ENCODE results near the gene ANKRD11. TPM values are rescaled to one million over a fixed set of nuclear protein-coding genes. Genes with fewer than 3 reads are reported as not detected.
"Not testable (repeated sequence)": the region's sequence is repeated elsewhere in the genome, so short reads cannot be mapped to it uniquely, and the experiment has no call there.

The ANKRD11 gene
- total RNA-seq, 4 donors from 2014 or later, result 75.6 to 183 (median 108) TPM

- intact Hi-C loops (cut with DNase I; ENCODE audit: low total_unique reads), result no loop called here
- WGBS, 2 donors, result 91 to 93% methylated on average over 6 of the region's 6 CpGs
- H3K4me3 ChIP-seq (ENCODE audit: low read depth, poor library complexity, severe bottlenecking), result no peak overlapping the region
- TF ChIP-seq POLR2A (IDR thresholded peaks at IDR 0.05) (no peak), CTCF (IDR thresholded peaks at IDR 0.05) (no peak)
- DNase-seq (ENCODE audit: low spot score in 2 of 2), result no peak
These were observed 178.7 kb downstream of the ANKRD11 start for GRCh38 chr16:89311636-89312035.

- DNase-seq (ENCODE audit: low spot score in 2 of 2), result no peak
- H3K4me3 ChIP-seq (ENCODE audit: low read depth, poor library complexity, severe bottlenecking), result no peak overlapping the region
- intact Hi-C loops (cut with DNase I; ENCODE audit: low total_unique reads), result no loop called here
- TF ChIP-seq CTCF (IDR thresholded peaks at IDR 0.05) (no peak), POLR2A (IDR thresholded peaks at IDR 0.05) (no peak)
- WGBS, 2 donors, result 73 to 87% methylated on average over 16 of the region's 16 CpGs
These were observed 180.8 kb downstream of the ANKRD11 start for GRCh38 chr16:89309438-89310122.

GRCh38 chr16:89308391-89309333 is 181.7 kb downstream of the ANKRD11 start:
- intact Hi-C loops (cut with DNase I; ENCODE audit: low total_unique reads), result no loop called here
- no peak for DNase-seq (ENCODE audit: low spot score in 2 of 2)
- WGBS, 2 donors, result 85 to 86% methylated on average over 30 of the region's 30 CpGs
- no peak for TF ChIP-seq POLR2A (IDR thresholded peaks at IDR 0.05)
- no peak for TF ChIP-seq CTCF (IDR thresholded peaks at IDR 0.05)
- no peak overlapping the region for H3K4me3 ChIP-seq (ENCODE audit: low read depth, poor library complexity, severe bottlenecking)

GRCh38 chr16:89307421-89307805 is 182.9 kb downstream of the ANKRD11 start:
- intact Hi-C loops (cut with DNase I; ENCODE audit: low total_unique reads), result no loop called here
- no peak for DNase-seq (ENCODE audit: low spot score in 2 of 2)
- WGBS, 2 donors, result 93 to 95% methylated on average over 7 to 12 of the region's 14 CpGs
- no peak overlapping the region for H3K4me3 ChIP-seq (ENCODE audit: low read depth, poor library complexity, severe bottlenecking)
- TF ChIP-seq CTCF (IDR thresholded peaks at IDR 0.05) (no peak), POLR2A (IDR thresholded peaks at IDR 0.05) (no peak)

- H3K4me3 ChIP-seq (ENCODE audit: low read depth, poor library complexity, severe bottlenecking); intact Hi-C loops (cut with DNase I; ENCODE audit: low total_unique reads): not testable (repeated sequence)
- WGBS, 2 donors, result 90 to 96% methylated on average over 41 to 51 of the region's 69 CpGs
These were observed 183.6 kb downstream of the ANKRD11 start for GRCh38 chr16:89306457-89307420.

More at GRCh38 chr16:89306457-89307420, 183.6 kb downstream of the ANKRD11 start:
- DNase-seq (ENCODE audit: low spot score in 2 of 2), result not testable (repeated sequence)
